Measurements from ENCODE around the gene ZBTB12.

- no peak for TF ChIP-seq POLR2A (IDR thresholded peaks at IDR 0.05; ENCODE audit: control extremely low read depth in 1 of 2, low read depth in 2 of 2, low read length in 2 of 2)
- no peak for TF ChIP-seq TAF1 (IDR thresholded peaks at IDR 0.05; ENCODE audit: low read depth, low read length)
- TF ChIP-seq SP2 (IDR thresholded peaks at IDR 0.05; ENCODE audit: low read length) = no peak
- no peak for TF ChIP-seq CTCF (IDR thresholded peaks at IDR 0.05; ENCODE audit: control extremely low read depth in 1 of 3, insufficient read depth in 1 of 3, low read depth in 1 of 3, low read length in 3 of 3)
- no peak for TF ChIP-seq EZH2 (IDR thresholded peaks at IDR 0.05; ENCODE audit: low read depth, low read length, severe bottlenecking)
- no peak for TF ChIP-seq MAFK (IDR thresholded peaks at IDR 0.05; ENCODE audit: low read depth, low read length)
- no peak for TF ChIP-seq RFX5 (IDR thresholded peaks at IDR 0.05; ENCODE audit: borderline replicate concordance, low read depth, low read length)
- TF ChIP-seq SP4 (IDR thresholded peaks at IDR 0.05; ENCODE audit: low read length) = no peak
- no peak for TF ChIP-seq BRCA1 (IDR thresholded peaks at IDR 0.05; ENCODE audit: low read depth, low read length)
- no peak for TF ChIP-seq YY1 (IDR thresholded peaks at IDR 0.05; ENCODE audit: low read depth, low read length)
Observed at GRCh38 chr6:31927863-31928671, 26.2 kb upstream of the ZBTB12 start.
